Stromal cell of bone marrow (primary cell): Measurements from ENCODE around the gene PLK4.
A peak's percentile ranks its signal among the peaks of the same experiment; 100 is the strongest.
"Not testable (repeated sequence)": the region's sequence is repeated elsewhere in the genome, so short reads cannot be mapped to it uniquely, and the experiment has no call there.

Experiments
- DNase-seq: peaks from one replicate; pipeline ENCODE4 v3.0.0-alpha.2; 2012; ENCODE audit warnings: low read depth

PLK4 gene

GRCh38 chr4:127905029-127905428 is 24.3 kb downstream of the PLK4 start:
- DNase-seq = no peak

GRCh38 chr4:127916512-127916911 is 35.8 kb downstream of the PLK4 start:
- no peak for DNase-seq

- DNase-seq = no peak
These were observed 36.5 kb downstream of the PLK4 start for GRCh38 chr4:127917151-127917550.

- peak; percentile 65 for DNase-seq
These were observed 39.8 kb downstream of the PLK4 start for GRCh38 chr4:127920521-127920920.

- no peak for DNase-seq
These were observed 41.5 kb downstream of the PLK4 start for GRCh38 chr4:127922226-127922625.

GRCh38 chr4:127925720-127926119 is 45.0 kb downstream of the PLK4 start:
- not testable (repeated sequence) for DNase-seq

- DNase-seq = no peak
These were observed 49.5 kb downstream of the PLK4 start for GRCh38 chr4:127930175-127930574.

GRCh38 chr4:127931836-127932235 is 51.1 kb downstream of the PLK4 start:
- not testable (repeated sequence) for DNase-seq

- peak; percentile 21 for DNase-seq
These were observed 56.3 kb downstream of the PLK4 start for GRCh38 chr4:127936974-127937373.
